GM18502 (cell line): Measurements from ENCODE around the gene MAST1.
"Not testable (repeated sequence)": the region's sequence is repeated elsewhere in the genome, so short reads cannot be mapped to it uniquely, and the experiment has no call there.

ENCODE experiments used
- ATAC-seq: cut with Tn5 transposase; IDR thresholded peaks from one replicate; pipeline ENCODE4 v1.9.1; 2021; ENCODE audit warnings: mild to moderate bottlenecking; ENCODE audit not compliant: unreplicated experiment, poor library complexity

MAST1 gene

GRCh38 chr19:12888006-12888603, 49.8 kb downstream of the MAST1 start:
- ATAC-seq = no peak

- not testable (repeated sequence) for ATAC-seq
Measured at GRCh38 chr19:12890299-12890786, 52.0 kb downstream of the MAST1 start.

- peak; percentile 90 for ATAC-seq
Measured at GRCh38 chr19:12890787-12891552, 52.7 kb downstream of the MAST1 start, which contains the start of gene GCDH. Gene GCDH (plus strand): TSS chr19:12891160. CDS start chr19:12891305, 145 bp downstream.

GRCh38 chr19:12891553-12892021, 53.3 kb downstream of the MAST1 start:
- no peak for ATAC-seq

GRCh38 chr19:12893582-12893981, 55.3 kb downstream of the MAST1 start:
- ATAC-seq = no peak

- ATAC-seq = no peak
Measured at GRCh38 chr19:12896460-12896859, 58.1 kb downstream of the MAST1 start.

GRCh38 chr19:12899891-12900518, 61.7 kb downstream of the MAST1 start:
- ATAC-seq = peak; percentile 63

GRCh38 chr19:12907166-12907565, 68.9 kb downstream of the MAST1 start:
- no peak for ATAC-seq

- ATAC-seq = no peak
Measured at GRCh38 chr19:12912571-12912970, 74.3 kb downstream of the MAST1 start.

GRCh38 chr19:12913011-12913561, 74.8 kb downstream of the MAST1 start:
- no peak for ATAC-seq

- ATAC-seq = no peak
Measured at GRCh38 chr19:12913851-12914690, 75.8 kb downstream of the MAST1 start.

GRCh38 chr19:12915860-12916259, 77.5 kb downstream of the MAST1 start:
- ATAC-seq = not testable (repeated sequence)

- no peak for ATAC-seq
Measured at GRCh38 chr19:12918253-12918652, 79.9 kb downstream of the MAST1 start.

GRCh38 chr19:12921047-12921446, 82.7 kb downstream of the MAST1 start:
- no peak for ATAC-seq

- no peak for ATAC-seq
Measured at GRCh38 chr19:12922959-12923358, 84.6 kb downstream of the MAST1 start.
